DOHH2 (cell line): ENCODE results near the gene PTGES.

ENCODE experiments used
- H3F3A ChIP-seq: fragments of 200-600 bp; sonication (generic), shearing (Covaris generic); 2 replicates; pipeline ENCODE4 v1.6.0; 2016; ENCODE audit warnings: antibody characterized with exemption, mild to moderate bottlenecking; ENCODE audit not compliant: control insufficient read depth, insufficient read depth
- H3K27ac ChIP-seq: fragments of 200-600 bp; sonication (generic); 2 replicates; pipeline ENCODE4 v1.5.1; 2014; ENCODE audit warnings: low read depth, mild to moderate bottlenecking, low read length, moderate library complexity
- H3K27me3 ChIP-seq: fragments of 200-600 bp; sonication (generic); 2 replicates; pipeline ENCODE4 v1.6.1; 2014; ENCODE audit warnings: mild to moderate bottlenecking, low read length, mixed read lengths; ENCODE audit not compliant: control insufficient read depth
- H3K36me3 ChIP-seq: fragments of 200-600 bp; sonication (generic); 2 replicates; pipeline ENCODE4 v1.6.1; 2014; ENCODE audit warnings: mild to moderate bottlenecking, low read length, moderate library complexity, mixed read lengths; ENCODE audit not compliant: control insufficient read depth
- H3K4me1 ChIP-seq: fragments of 200-600 bp; sonication (generic); 2 replicates; pipeline ENCODE4 v1.6.1; 2014; ENCODE audit warnings: mild to moderate bottlenecking, low read length, mixed read lengths; ENCODE audit not compliant: control insufficient read depth
- H3K4me2 ChIP-seq: fragments of 200-600 bp; sonication (generic); 2 replicates; pipeline ENCODE4 v1.6.0; 2014; ENCODE audit warnings: mild to moderate bottlenecking, low read length, moderate library complexity
- H3K4me3 ChIP-seq: fragments of 200-600 bp; sonication (generic); 2 replicates; pipeline ENCODE4 v1.5.1; 2014; ENCODE audit warnings: mild to moderate bottlenecking, low read length, mixed read lengths
- H3K79me2 ChIP-seq: fragments of 200-600 bp; sonication (generic); 2 replicates; pipeline ENCODE4 v1.6.1; 2014; ENCODE audit warnings: mild to moderate bottlenecking, low read length, mixed read lengths; ENCODE audit not compliant: control insufficient read depth
- H3K9me2 ChIP-seq: fragments of 200-600 bp; sonication (generic); replicated peaks from 2 replicates; pipeline ENCODE4 v1.6.1; 2014; ENCODE audit warnings: mild to moderate bottlenecking, low read length, mixed read lengths; ENCODE audit not compliant: control insufficient read depth
- H3K9me3 ChIP-seq: fragments of 200-600 bp; sonication (generic); 2 replicates; pipeline ENCODE4 v1.6.1; 2014; ENCODE audit warnings: antibody characterized with exemption, low read length, mixed read lengths; ENCODE audit not compliant: control insufficient read depth, insufficient read depth
- H4K20me1 ChIP-seq: fragments of 200-600 bp; sonication (generic); 2 replicates; pipeline ENCODE4 v1.6.0; 2014; ENCODE audit warnings: low read depth, mild to moderate bottlenecking, antibody characterized with exemption, low read length, moderate library complexity; ENCODE audit not compliant: control insufficient read depth, insufficient read depth
- EZH2phosphoT487 ChIP-seq: fragments of 200-600 bp; sonication (generic); IDR thresholded peaks from 2 replicates; pipeline ENCODE4 v1.6.1; 2017; ENCODE audit warnings: borderline replicate concordance, mild to moderate bottlenecking, antibody characterized with exemption, low read length, moderate library complexity, mixed read lengths
- TF ChIP-seq, protein P1 (sequence below): fragments of 200-600 bp; sonication (generic); IDR thresholded peaks from one replicate; pipeline ENCODE4 v1.5.1; 2014; ENCODE audit warnings: antibody characterized with exemption, mild to moderate bottlenecking, low read depth, low read length; ENCODE audit not compliant: poor library complexity, severe bottlenecking

PTGES gene

DNA sequence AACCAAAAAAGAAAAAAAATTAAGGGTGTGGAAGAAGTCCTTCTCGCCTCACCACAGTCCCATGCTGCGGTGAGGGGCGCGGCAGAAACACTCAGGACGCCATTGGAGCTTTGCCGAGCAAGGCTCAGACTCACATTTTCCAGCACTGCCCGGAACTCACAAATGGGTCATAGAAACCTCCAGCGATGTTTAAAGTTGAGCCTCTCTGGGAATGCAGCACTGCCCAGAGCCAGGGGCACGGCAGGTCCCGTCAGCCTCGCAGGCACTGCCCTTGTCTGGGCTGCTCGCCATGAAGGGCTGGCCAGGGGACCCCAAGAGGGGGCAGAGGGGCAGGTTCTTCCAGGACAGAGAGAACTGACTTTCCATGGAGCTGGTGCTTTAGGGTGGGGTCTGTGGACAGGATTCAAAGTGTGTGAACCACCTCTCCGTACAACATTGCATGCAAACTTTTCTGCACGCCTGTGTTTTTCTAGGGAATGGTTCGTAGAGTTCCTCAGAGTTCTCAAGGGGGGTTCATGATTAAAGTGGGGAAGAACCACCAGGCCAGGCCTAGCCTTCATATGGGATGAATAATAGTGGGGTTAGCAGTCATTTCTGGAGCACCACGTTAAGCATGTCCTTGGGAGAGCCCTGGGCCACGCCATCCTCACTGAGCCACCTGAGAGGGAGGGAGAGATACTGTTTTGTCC, 49.0 kb downstream of the PTGES start:
- no peaks in the 10 kb centered on the region for H3K9me3 ChIP-seq
- no peak overlapping the region for H3K27ac ChIP-seq
- no peak for TF ChIP-seq EZH2phosphoT487
- TF ChIP-seq, protein P1, sequence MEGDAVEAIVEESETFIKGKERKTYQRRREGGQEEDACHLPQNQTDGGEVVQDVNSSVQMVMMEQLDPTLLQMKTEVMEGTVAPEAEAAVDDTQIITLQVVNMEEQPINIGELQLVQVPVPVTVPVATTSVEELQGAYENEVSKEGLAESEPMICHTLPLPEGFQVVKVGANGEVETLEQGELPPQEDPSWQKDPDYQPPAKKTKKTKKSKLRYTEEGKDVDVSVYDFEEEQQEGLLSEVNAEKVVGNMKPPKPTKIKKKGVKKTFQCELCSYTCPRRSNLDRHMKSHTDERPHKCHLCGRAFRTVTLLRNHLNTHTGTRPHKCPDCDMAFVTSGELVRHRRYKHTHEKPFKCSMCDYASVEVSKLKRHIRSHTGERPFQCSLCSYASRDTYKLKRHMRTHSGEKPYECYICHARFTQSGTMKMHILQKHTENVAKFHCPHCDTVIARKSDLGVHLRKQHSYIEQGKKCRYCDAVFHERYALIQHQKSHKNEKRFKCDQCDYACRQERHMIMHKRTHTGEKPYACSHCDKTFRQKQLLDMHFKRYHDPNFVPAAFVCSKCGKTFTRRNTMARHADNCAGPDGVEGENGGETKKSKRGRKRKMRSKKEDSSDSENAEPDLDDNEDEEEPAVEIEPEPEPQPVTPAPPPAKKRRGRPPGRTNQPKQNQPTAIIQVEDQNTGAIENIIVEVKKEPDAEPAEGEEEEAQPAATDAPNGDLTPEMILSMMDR = no peak
- H3K4me3 ChIP-seq = no peak overlapping the region
- H4K20me1 ChIP-seq = no peaks in the 10 kb centered on the region
- H3K27me3 ChIP-seq = no peaks in the 10 kb centered on the region
- no peak overlapping the region for H3K4me2 ChIP-seq
- no peaks in the 10 kb centered on the region for H3K36me3 ChIP-seq
- H3K79me2 ChIP-seq = no peaks in the 10 kb centered on the region
- no peaks in the 10 kb centered on the region for H3K4me1 ChIP-seq
- no peaks in the 10 kb centered on the region for H3K9me2 ChIP-seq
- no peaks in the 10 kb centered on the region for H3F3A ChIP-seq

DNA sequence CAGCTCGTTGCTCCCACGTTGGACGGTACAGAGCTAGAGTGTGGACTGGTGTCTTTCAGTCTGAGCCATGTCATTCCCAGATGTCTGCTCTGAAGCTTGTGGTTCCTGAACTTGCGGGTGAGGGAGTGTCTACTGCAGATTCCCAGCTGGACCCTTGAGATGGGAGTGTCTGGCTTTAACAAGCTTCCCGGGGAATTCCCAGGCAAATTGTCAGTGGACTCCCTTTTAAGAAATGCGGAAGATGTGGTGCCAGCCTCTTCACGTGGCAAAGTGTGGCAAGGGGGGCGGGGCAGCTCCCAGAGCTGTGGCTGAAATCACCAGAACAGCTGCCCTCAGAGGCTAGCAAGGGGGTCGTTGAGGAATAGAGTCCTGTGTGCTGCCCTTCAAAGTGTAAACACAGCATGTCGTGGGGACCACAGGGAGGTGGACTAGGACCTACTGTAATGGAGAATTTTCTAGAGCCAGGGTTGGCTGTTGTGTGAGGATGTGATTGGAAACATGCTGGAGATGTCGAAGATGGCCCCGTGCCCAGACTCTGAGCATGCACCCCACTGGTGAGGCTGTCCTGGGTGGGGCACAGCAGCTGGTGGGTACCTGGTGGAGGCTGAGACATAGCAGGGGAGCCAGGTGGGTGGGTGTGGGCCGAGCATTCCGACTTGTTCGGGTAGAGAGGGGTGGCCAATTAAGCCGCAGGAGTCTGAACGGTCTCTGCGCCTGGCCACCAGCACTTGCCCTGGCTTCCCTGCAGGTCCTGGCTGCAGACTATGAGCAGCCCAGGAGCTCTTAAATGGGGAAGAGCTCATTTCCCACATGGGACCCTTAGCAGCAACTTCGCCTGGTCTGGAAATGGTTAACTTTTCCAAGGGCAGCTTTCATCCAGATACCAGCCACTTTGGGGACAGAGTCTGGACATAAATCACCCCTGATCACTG, 50.0 kb downstream of the PTGES start:
- H3K4me2 ChIP-seq = no peak overlapping the region
- no peaks in the 10 kb centered on the region for H3K4me1 ChIP-seq
- H3K4me3 ChIP-seq = no peak overlapping the region

DNA sequence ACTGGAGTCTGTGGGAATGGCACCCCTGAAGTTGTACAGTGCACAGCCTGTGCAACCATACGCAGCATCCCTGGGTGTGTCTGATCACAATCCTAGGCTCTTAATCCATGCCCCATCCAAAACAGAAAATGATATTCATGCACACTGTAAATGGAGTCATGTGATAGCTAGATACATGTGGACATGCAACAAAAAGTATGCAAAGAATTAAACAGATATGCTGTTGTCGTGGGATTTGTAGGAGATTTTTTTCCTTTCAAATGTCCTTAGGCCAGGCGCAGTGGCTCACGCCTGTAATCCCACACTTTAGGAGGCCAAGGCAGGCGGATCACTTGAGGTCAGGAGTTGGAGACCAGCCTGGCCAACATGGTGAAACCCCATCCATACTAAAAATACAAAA, 51.3 kb downstream of the PTGES start:
- Histone ChIP-seq H3K4me1 (no peaks in the 10 kb centered on the region), H3K27ac (no peak overlapping the region)

More for the DNA sequence above, 50.0 kb downstream of the PTGES start:
- Histone ChIP-seq H3K36me3 (no peaks in the 10 kb centered on the region), H3K79me2 (no peaks in the 10 kb centered on the region), H3K27me3 (no peaks in the 10 kb centered on the region), H3F3A (no peaks in the 10 kb centered on the region), H3K9me3 (no peaks in the 10 kb centered on the region), H4K20me1 (no peaks in the 10 kb centered on the region), H3K27ac (no peak overlapping the region), H3K9me2 (no peaks in the 10 kb centered on the region)
- no peak for TF ChIP-seq EZH2phosphoT487
- TF ChIP-seq, protein P1 = no peak

More for the DNA sequence above, 51.3 kb downstream of the PTGES start:
- Histone ChIP-seq H3F3A (no peaks in the 10 kb centered on the region), H3K9me3 (no peaks in the 10 kb centered on the region), H3K4me2 (no peak overlapping the region), H3K4me3 (no peak overlapping the region), H3K79me2 (no peaks in the 10 kb centered on the region), H3K27me3 (no peaks in the 10 kb centered on the region), H3K9me2 (no peaks in the 10 kb centered on the region), H4K20me1 (no peaks in the 10 kb centered on the region), H3K36me3 (no peaks in the 10 kb centered on the region)
- TF ChIP-seq, protein P1 = no peak
- no peak for TF ChIP-seq EZH2phosphoT487
